WTC11 (cell line): ENCODE data around the gene SDF4. TPM values are rescaled to one million over a fixed set of nuclear protein-coding genes. Genes with fewer than 3 reads are reported as not detected.
A peak's percentile ranks its signal among the peaks of the same experiment; 100 is the strongest.

Source experiments
- ATAC-seq: fragments of 200-7000 bp; cut with Tn5 transposase; 2 replicates; pipeline ENCODE4 v1.10.0; 2021; ENCODE audit warnings: mild to moderate bottlenecking, moderate library complexity
- CTCF ChIA-PET: fragments of 300-600 bp; sonication (Branson Sonifier 250); formaldehyde crosslinking; loops from one replicate; lab custom pipeline; 2021; ENCODE audit warnings: antibody characterized with exemption; lab: Charles Lee
- POLR2A ChIA-PET: fragments of 350-600 bp; sonication (Branson Sonifier 250); formaldehyde crosslinking; loops from one replicate; lab custom pipeline; 2021; ENCODE audit warnings: antibody characterized with exemption; lab: Charles Lee
- DNase-seq: peaks from one replicate; pipeline ENCODE4 v3.0.0; 2021; ENCODE audit warnings: low spot score
- H3K27ac Mint-ChIP-seq: 2 replicates; pipeline ENCODE4 v1.8.0; 2021; ENCODE audit warnings: mixed read lengths
- H3K27me3 Mint-ChIP-seq: 2 replicates; pipeline ENCODE4 v1.8.0; 2021; ENCODE audit warnings: low read depth, mild to moderate bottlenecking, moderate library complexity, mixed read lengths
- H3K36me3 Mint-ChIP-seq: 2 replicates; pipeline ENCODE4 v1.8.0; 2021; ENCODE audit warnings: mixed read lengths
- H3K4me1 Mint-ChIP-seq: 2 replicates; pipeline ENCODE4 v1.8.0; 2022; ENCODE audit warnings: mixed read lengths
- H3K4me3 Mint-ChIP-seq: 2 replicates; pipeline ENCODE4 v1.8.0; 2021; ENCODE audit warnings: mild to moderate bottlenecking, moderate library complexity, mixed read lengths
- H3K9me3 Mint-ChIP-seq: 2 replicates; pipeline ENCODE4 v1.8.0; 2021; ENCODE audit warnings: mixed read lengths
- IRF2 ChIP-seq: sonication (generic); formaldehyde crosslinking; IDR thresholded peaks from 2 replicates; pipeline ENCODE4 v1.8.0; 2022; ENCODE audit warnings: low read depth, missing genetic modification reagents, borderline replicate concordance
- MXD4 ChIP-seq: fragments of 250-450 bp; sonication (Bioruptor Pico); IDR thresholded peaks from 2 replicates; pipeline ENCODE4 v1.8.0; 2021; ENCODE audit warnings: mild to moderate bottlenecking, moderate library complexity, borderline replicate concordance
- OVOL2 ChIP-seq: fragments of 250-450 bp; sonication (Bioruptor Pico); IDR thresholded peaks from 2 replicates; pipeline ENCODE4 v1.9.0; 2021; ENCODE audit warnings: mild to moderate bottlenecking, borderline replicate concordance
- TCF7 ChIP-seq: sonication (generic); formaldehyde crosslinking; IDR thresholded peaks from 2 replicates; pipeline ENCODE4 v1.8.0; 2022; ENCODE audit warnings: mild to moderate bottlenecking, low read depth, missing genetic modification reagents, moderate library complexity
- TEAD4 ChIP-seq: sonication (generic); formaldehyde crosslinking; IDR thresholded peaks from 2 replicates; pipeline ENCODE4 v1.8.0; 2022; ENCODE audit warnings: mild to moderate bottlenecking, missing genetic modification reagents
- ZBTB21 ChIP-seq: sonication (generic); formaldehyde crosslinking; IDR thresholded peaks from 2 replicates; pipeline ENCODE4 v1.8.1; 2023; ENCODE audit warnings: mild to moderate bottlenecking, missing genetic modification reagents, borderline replicate concordance
- ZNF121 ChIP-seq: sonication (generic); formaldehyde crosslinking; IDR thresholded peaks from 2 replicates; pipeline ENCODE4 v1.8.0; 2023; ENCODE audit warnings: missing genetic modification reagents
- ZNF671 ChIP-seq: fragments of 250-450 bp; sonication (Bioruptor Pico); IDR thresholded peaks from 2 replicates; pipeline ENCODE4 v1.8.0; 2021; ENCODE audit warnings: mild to moderate bottlenecking
- total RNA-seq: library from RNA; stranded (reverse); gene quantifications from 3 replicates; pipeline ENCODE4 v1.2.3, GENCODE V29; 2021
- TF ChIP-seq, protein P1 (sequence below): fragments of 250-450 bp; sonication (Bioruptor Pico); IDR thresholded peaks from 2 replicates; pipeline ENCODE4 v1.9.0; 2021; ENCODE audit warnings: mild to moderate bottlenecking
- TF ChIP-seq, protein P2 (sequence below): sonication (generic); formaldehyde crosslinking; IDR thresholded peaks from 2 replicates; pipeline ENCODE4 v1.8.1; 2023; ENCODE audit warnings: mild to moderate bottlenecking, missing genetic modification reagents, moderate library complexity
- TF ChIP-seq, protein P3 (sequence below): sonication (generic); formaldehyde crosslinking; IDR thresholded peaks from 2 replicates; pipeline ENCODE4 v1.8.1; 2023; ENCODE audit warnings: mild to moderate bottlenecking, missing genetic modification reagents, moderate library complexity
- TF ChIP-seq, protein P4 (sequence below): fragments of 250-450 bp; sonication (Bioruptor Pico); IDR thresholded peaks from 2 replicates; pipeline ENCODE4 v1.8.0; 2021; ENCODE audit warnings: mild to moderate bottlenecking
- TF ChIP-seq, protein P5 (sequence below): sonication (generic); formaldehyde crosslinking; IDR thresholded peaks from 2 replicates; pipeline ENCODE4 v1.8.0; 2023; ENCODE audit warnings: missing genetic modification reagents, mild to moderate bottlenecking, borderline replicate concordance
- TF ChIP-seq, protein P6 (sequence below): sonication (generic); formaldehyde crosslinking; IDR thresholded peaks from 2 replicates; pipeline ENCODE4 v1.8.1; 2022; ENCODE audit warnings: mild to moderate bottlenecking, moderate library complexity, missing genetic modification reagents
- TF ChIP-seq, protein P7 (sequence below): sonication (generic); formaldehyde crosslinking; IDR thresholded peaks from 2 replicates; pipeline ENCODE4 v1.8.0; 2022; ENCODE audit warnings: mild to moderate bottlenecking, missing genetic modification reagents
- TF ChIP-seq, protein P8 (sequence below): sonication (generic); formaldehyde crosslinking; IDR thresholded peaks from 2 replicates; pipeline ENCODE4 v1.8.0; 2022; ENCODE audit warnings: mild to moderate bottlenecking, missing genetic modification reagents
- TF ChIP-seq, protein P9 (sequence below): sonication (generic); formaldehyde crosslinking; IDR thresholded peaks from 2 replicates; pipeline ENCODE4 v1.8.1; 2022; ENCODE audit warnings: mild to moderate bottlenecking, missing genetic modification reagents, moderate library complexity, borderline replicate concordance
- TF ChIP-seq, protein P10 (sequence below): sonication (generic); formaldehyde crosslinking; IDR thresholded peaks from 2 replicates; pipeline ENCODE4 v1.8.0; 2022; ENCODE audit warnings: missing genetic modification reagents

The SDF4 gene
- total RNA-seq, 1 experiment from 2014 or later: 101 TPM

DNA sequence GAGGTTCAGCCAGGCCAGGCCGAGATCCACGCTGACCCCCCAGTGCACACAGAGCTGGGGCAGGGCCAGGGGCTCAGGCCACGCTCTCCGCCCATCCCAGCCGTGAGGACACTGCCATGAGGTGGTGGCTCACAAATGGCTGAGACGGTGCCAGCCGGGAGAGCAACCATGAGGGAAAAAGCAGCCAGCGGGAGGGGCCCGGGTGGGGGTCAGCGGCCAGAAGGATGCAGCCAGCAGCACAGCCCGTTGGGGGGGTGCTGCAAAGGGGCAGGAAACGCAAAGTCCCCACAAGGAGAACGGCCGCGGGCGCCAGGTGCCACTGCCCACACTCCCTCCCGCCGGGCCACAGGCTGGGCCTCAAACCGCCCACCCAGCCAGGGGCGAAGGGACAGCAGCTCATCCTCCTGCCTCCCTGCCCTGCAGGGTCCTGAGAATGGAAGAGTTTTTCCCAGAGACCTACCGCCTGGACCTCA lies 49.8 kb downstream of the SDF4 start (continued):
- TF ChIP-seq, protein P1, sequence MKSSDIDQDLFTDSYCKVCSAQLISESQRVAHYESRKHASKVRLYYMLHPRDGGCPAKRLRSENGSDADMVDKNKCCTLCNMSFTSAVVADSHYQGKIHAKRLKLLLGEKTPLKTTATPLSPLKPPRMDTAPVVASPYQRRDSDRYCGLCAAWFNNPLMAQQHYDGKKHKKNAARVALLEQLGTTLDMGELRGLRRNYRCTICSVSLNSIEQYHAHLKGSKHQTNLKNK (CRISPR knock-in tag): no peak
- TF ChIP-seq, protein P2, sequence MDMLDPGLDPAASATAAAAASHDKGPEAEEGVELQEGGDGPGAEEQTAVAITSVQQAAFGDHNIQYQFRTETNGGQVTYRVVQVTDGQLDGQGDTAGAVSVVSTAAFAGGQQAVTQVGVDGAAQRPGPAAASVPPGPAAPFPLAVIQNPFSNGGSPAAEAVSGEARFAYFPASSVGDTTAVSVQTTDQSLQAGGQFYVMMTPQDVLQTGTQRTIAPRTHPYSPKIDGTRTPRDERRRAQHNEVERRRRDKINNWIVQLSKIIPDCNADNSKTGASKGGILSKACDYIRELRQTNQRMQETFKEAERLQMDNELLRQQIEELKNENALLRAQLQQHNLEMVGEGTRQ: no peak
- no peak for TF ChIP-seq TCF7 (CRISPR knock-in tag)

DNA sequence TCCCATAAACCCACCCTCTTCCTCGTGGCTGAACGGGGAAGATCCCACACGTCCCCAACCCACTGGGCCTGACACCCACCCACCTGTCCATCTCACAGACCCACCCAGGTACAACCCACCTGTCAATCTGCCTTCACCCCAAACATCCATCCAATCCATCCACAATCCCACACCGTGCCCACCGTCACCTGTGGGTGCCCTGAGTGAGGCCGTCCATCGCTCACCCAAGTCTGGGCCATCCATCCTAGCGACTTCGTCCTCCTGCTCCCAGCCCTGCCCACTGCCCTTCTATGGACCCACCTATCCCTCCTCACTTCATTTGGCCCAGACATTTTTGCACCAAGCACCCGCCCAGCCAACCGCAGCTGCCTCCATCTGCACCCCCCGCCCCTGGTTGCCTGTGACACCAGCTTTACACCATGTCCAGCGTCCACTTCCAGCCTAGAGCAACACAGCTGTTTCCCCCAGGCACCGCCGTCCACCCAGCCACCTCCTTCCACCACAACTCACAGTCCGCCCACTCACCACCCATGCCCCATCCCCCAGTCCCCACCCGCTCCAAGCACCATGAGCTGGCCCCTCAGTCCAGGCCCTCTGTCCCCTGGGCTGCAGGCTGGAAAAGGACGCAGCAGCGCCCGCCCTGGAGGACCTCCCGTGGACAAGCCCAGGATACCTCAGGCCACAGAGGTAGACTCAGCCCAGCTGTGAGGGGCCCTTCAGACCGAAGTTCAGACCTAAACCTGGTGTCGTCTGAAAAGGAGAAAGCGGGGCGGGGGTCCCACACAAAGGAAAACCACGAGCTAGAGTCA lies 50.5 kb downstream of the SDF4 start:
- ChIA-PET POLR2A (no interaction called here), CTCF (interaction anchor here (0.9 kb wide), 1 partner anchor 7 kb away, joined by 3 read pairs; the partner anchor contains the start of gene TTLL10)
- Mint-ChIP-seq H3K4me1 (peaks cover 9% of the 10 kb centered on the region), H3K27ac (0 out of 2 replicates have a peak overlapping the region, but pooled peaks have one; percentile 90), H3K9me3 (no peaks in the 10 kb centered on the region), H3K27me3 (0 out of 2 replicates have a peak, but pooled peaks cover under 1% of the 10 kb centered on the region), H3K4me3 (no peak overlapping the region), H3K36me3 (no peaks in the 10 kb centered on the region)
- no peak for ATAC-seq
- peak; percentile 12 for DNase-seq
- TF ChIP-seq OVOL2 (CRISPR knock-in tag) (no peak), MXD4 (no peak), IRF2 (CRISPR knock-in tag) (no peak), TEAD4 (CRISPR knock-in tag) (no peak), ZNF671 (CRISPR knock-in tag) (no peak), ZNF121 (CRISPR knock-in tag) (no peak), ZBTB21 (no peak)
- TF ChIP-seq, protein P3, sequence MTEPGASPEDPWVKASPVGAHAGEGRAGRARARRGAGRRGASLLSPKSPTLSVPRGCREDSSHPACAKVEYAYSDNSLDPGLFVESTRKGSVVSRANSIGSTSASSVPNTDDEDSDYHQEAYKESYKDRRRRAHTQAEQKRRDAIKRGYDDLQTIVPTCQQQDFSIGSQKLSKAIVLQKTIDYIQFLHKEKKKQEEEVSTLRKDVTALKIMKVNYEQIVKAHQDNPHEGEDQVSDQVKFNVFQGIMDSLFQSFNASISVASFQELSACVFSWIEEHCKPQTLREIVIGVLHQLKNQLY (CRISPR knock-in tag): no peak
- TF ChIP-seq, protein P4, sequence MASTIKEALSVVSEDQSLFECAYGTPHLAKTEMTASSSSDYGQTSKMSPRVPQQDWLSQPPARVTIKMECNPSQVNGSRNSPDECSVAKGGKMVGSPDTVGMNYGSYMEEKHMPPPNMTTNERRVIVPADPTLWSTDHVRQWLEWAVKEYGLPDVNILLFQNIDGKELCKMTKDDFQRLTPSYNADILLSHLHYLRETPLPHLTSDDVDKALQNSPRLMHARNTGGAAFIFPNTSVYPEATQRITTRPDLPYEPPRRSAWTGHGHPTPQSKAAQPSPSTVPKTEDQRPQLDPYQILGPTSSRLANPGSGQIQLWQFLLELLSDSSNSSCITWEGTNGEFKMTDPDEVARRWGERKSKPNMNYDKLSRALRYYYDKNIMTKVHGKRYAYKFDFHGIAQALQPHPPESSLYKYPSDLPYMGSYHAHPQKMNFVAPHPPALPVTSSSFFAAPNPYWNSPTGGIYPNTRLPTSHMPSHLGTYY (CRISPR knock-in tag): no peak
- TF ChIP-seq, protein P5, sequence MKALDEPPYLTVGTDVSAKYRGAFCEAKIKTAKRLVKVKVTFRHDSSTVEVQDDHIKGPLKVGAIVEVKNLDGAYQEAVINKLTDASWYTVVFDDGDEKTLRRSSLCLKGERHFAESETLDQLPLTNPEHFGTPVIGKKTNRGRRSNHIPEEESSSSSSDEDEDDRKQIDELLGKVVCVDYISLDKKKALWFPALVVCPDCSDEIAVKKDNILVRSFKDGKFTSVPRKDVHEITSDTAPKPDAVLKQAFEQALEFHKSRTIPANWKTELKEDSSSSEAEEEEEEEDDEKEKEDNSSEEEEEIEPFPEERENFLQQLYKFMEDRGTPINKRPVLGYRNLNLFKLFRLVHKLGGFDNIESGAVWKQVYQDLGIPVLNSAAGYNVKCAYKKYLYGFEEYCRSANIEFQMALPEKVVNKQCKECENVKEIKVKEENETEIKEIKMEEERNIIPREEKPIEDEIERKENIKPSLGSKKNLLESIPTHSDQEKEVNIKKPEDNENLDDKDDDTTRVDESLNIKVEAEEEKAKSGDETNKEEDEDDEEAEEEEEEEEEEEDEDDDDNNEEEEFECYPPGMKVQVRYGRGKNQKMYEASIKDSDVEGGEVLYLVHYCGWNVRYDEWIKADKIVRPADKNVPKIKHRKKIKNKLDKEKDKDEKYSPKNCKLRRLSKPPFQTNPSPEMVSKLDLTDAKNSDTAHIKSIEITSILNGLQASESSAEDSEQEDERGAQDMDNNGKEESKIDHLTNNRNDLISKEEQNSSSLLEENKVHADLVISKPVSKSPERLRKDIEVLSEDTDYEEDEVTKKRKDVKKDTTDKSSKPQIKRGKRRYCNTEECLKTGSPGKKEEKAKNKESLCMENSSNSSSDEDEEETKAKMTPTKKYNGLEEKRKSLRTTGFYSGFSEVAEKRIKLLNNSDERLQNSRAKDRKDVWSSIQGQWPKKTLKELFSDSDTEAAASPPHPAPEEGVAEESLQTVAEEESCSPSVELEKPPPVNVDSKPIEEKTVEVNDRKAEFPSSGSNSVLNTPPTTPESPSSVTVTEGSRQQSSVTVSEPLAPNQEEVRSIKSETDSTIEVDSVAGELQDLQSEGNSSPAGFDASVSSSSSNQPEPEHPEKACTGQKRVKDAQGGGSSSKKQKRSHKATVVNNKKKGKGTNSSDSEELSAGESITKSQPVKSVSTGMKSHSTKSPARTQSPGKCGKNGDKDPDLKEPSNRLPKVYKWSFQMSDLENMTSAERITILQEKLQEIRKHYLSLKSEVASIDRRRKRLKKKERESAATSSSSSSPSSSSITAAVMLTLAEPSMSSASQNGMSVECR (CRISPR knock-in tag): no peak
- TF ChIP-seq, protein P6, sequence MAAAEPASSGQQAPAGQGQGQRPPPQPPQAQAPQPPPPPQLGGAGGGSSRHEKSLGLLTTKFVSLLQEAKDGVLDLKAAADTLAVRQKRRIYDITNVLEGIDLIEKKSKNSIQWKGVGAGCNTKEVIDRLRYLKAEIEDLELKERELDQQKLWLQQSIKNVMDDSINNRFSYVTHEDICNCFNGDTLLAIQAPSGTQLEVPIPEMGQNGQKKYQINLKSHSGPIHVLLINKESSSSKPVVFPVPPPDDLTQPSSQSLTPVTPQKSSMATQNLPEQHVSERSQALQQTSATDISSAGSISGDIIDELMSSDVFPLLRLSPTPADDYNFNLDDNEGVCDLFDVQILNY (CRISPR knock-in tag): no peak
- TF ChIP-seq, protein P7, sequence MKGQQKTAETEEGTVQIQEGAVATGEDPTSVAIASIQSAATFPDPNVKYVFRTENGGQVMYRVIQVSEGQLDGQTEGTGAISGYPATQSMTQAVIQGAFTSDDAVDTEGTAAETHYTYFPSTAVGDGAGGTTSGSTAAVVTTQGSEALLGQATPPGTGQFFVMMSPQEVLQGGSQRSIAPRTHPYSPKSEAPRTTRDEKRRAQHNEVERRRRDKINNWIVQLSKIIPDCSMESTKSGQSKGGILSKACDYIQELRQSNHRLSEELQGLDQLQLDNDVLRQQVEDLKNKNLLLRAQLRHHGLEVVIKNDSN (CRISPR knock-in tag): no peak
- TF ChIP-seq, protein P8, sequence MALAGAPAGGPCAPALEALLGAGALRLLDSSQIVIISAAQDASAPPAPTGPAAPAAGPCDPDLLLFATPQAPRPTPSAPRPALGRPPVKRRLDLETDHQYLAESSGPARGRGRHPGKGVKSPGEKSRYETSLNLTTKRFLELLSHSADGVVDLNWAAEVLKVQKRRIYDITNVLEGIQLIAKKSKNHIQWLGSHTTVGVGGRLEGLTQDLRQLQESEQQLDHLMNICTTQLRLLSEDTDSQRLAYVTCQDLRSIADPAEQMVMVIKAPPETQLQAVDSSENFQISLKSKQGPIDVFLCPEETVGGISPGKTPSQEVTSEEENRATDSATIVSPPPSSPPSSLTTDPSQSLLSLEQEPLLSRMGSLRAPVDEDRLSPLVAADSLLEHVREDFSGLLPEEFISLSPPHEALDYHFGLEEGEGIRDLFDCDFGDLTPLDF: no peak
- TF ChIP-seq, protein P9, sequence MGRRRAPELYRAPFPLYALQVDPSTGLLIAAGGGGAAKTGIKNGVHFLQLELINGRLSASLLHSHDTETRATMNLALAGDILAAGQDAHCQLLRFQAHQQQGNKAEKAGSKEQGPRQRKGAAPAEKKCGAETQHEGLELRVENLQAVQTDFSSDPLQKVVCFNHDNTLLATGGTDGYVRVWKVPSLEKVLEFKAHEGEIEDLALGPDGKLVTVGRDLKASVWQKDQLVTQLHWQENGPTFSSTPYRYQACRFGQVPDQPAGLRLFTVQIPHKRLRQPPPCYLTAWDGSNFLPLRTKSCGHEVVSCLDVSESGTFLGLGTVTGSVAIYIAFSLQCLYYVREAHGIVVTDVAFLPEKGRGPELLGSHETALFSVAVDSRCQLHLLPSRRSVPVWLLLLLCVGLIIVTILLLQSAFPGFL: no peak
- TF ChIP-seq, protein P10, sequence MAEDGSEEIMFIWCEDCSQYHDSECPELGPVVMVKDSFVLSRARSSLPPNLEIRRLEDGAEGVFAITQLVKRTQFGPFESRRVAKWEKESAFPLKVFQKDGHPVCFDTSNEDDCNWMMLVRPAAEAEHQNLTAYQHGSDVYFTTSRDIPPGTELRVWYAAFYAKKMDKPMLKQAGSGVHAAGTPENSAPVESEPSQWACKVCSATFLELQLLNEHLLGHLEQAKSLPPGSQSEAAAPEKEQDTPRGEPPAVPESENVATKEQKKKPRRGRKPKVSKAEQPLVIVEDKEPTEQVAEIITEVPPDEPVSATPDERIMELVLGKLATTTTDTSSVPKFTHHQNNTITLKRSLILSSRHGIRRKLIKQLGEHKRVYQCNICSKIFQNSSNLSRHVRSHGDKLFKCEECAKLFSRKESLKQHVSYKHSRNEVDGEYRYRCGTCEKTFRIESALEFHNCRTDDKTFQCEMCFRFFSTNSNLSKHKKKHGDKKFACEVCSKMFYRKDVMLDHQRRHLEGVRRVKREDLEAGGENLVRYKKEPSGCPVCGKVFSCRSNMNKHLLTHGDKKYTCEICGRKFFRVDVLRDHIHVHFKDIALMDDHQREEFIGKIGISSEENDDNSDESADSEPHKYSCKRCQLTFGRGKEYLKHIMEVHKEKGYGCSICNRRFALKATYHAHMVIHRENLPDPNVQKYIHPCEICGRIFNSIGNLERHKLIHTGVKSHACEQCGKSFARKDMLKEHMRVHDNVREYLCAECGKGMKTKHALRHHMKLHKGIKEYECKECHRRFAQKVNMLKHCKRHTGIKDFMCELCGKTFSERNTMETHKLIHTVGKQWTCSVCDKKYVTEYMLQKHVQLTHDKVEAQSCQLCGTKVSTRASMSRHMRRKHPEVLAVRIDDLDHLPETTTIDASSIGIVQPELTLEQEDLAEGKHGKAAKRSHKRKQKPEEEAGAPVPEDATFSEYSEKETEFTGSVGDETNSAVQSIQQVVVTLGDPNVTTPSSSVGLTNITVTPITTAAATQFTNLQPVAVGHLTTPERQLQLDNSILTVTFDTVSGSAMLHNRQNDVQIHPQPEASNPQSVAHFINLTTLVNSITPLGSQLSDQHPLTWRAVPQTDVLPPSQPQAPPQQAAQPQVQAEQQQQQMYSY: no peak
